A204.1 (cell line): ENCODE results near the gene COTL1.

Source experiments
- FAIRE-seq: peaks from 2 replicates; lab custom pipeline; 2012; peaks lifted over from hg19 to GRCh38; lab: Jason Lieb, UNC

COTL1 gene

GRCh38 chr16:84596161-84596560, 21.7 kb downstream of the COTL1 start:
- FAIRE-seq: no peak

GRCh38 chr16:84595052-84595481, 22.8 kb downstream of the COTL1 start:
- no peak for FAIRE-seq

- no peak for FAIRE-seq
These were observed 23.2 kb downstream of the COTL1 start for GRCh38 chr16:84594725-84595038.

- no peak for FAIRE-seq
These were observed 23.8 kb downstream of the COTL1 start for GRCh38 chr16:84593825-84594724.

GRCh38 chr16:84592718-84593117, 25.2 kb downstream of the COTL1 start:
- no peak for FAIRE-seq

GRCh38 chr16:84589975-84590719, 27.7 kb downstream of the COTL1 start:
- FAIRE-seq: no peak

GRCh38 chr16:84588991-84589390, 28.9 kb downstream of the COTL1 start:
- FAIRE-seq: no peak

- FAIRE-seq: no peak
These were observed 32.0 kb downstream of the COTL1 start for GRCh38 chr16:84585886-84586285.

- FAIRE-seq: no peak
These were observed 32.4 kb downstream of the COTL1 start for GRCh38 chr16:84585467-84585866.

GRCh38 chr16:84584678-84585077, 33.2 kb downstream of the COTL1 start:
- FAIRE-seq: no peak

- FAIRE-seq: no peak
These were observed 33.9 kb downstream of the COTL1 start for GRCh38 chr16:84583995-84584394.

GRCh38 chr16:84582958-84583516, 34.8 kb downstream of the COTL1 start:
- FAIRE-seq: no peak

- no peak for FAIRE-seq
These were observed 36.7 kb downstream of the COTL1 start for GRCh38 chr16:84581158-84581557.

GRCh38 chr16:84579936-84580335, 37.9 kb downstream of the COTL1 start:
- no peak for FAIRE-seq

- FAIRE-seq: no peak
These were observed 39.2 kb downstream of the COTL1 start for GRCh38 chr16:84578538-84579126.

GRCh38 chr16:84577034-84577803, 40.7 kb downstream of the COTL1 start:
- FAIRE-seq: no peak

GRCh38 chr16:84575914-84576313, 42.0 kb downstream of the COTL1 start:
- no peak for FAIRE-seq

GRCh38 chr16:84574191-84574590, 43.7 kb downstream of the COTL1 start:
- FAIRE-seq: no peak

- no peak for FAIRE-seq
These were observed 45.8 kb downstream of the COTL1 start for GRCh38 chr16:84572096-84572495.

- no peak for FAIRE-seq
These were observed 46.4 kb downstream of the COTL1 start for GRCh38 chr16:84571506-84571905.

- no peak for FAIRE-seq
These were observed 47.0 kb downstream of the COTL1 start for GRCh38 chr16:84570739-84571403.
